H9 (cell line): Measurements from ENCODE around the gene APOBEC3H. TPM values are rescaled to one million over a fixed set of nuclear protein-coding genes. Genes with fewer than 3 reads are reported as not detected.

Source experiments
- DNase-seq: peaks from one replicate; pipeline ENCODE4 v3.0.0-alpha.2; 2017
- H2AFZ ChIP-seq: one replicate; pipeline ENCODE4 v1.6.1; 2013; ENCODE audit warnings: mild to moderate bottlenecking, low read length, control low read depth, moderate library complexity
- H2AK5ac ChIP-seq: 2 replicates; pipeline ENCODE4 v1.6.1; 2013; ENCODE audit warnings: low read length, control low read depth, mixed read lengths; ENCODE audit not compliant: insufficient read length
- H2BK120ac ChIP-seq: one replicate; pipeline ENCODE4 v1.6.1; 2013; ENCODE audit warnings: low read depth, mild to moderate bottlenecking, low read length, control low read depth, inconsistent platforms; ENCODE audit not compliant: poor library complexity, severe bottlenecking
- H2BK12ac ChIP-seq: 2 replicates; pipeline ENCODE4 v1.6.1; 2013; ENCODE audit warnings: low read length, control low read depth, mixed read lengths, low read depth; ENCODE audit not compliant: insufficient read length
- H2BK15ac ChIP-seq: 2 replicates; pipeline ENCODE4 v1.6.1; 2013; ENCODE audit warnings: low read depth, low read length, control low read depth
- H2BK20ac ChIP-seq: one replicate; pipeline ENCODE4 v1.6.1; 2013; ENCODE audit warnings: low read depth, mild to moderate bottlenecking, low read length, control low read depth, inconsistent platforms; ENCODE audit not compliant: poor library complexity, severe bottlenecking
- H2BK5ac ChIP-seq: 2 replicates; pipeline ENCODE4 v1.6.1; 2013; ENCODE audit warnings: low read length, control low read depth, mixed read lengths; ENCODE audit not compliant: insufficient read length
- H3K14ac ChIP-seq: 2 replicates; pipeline ENCODE4 v1.6.1; 2013; ENCODE audit warnings: low read length, control low read depth; ENCODE audit not compliant: insufficient read depth
- H3K18ac ChIP-seq: 2 replicates; pipeline ENCODE4 v1.6.1; 2013; ENCODE audit warnings: low read depth, mild to moderate bottlenecking, mixed read lengths, low read length, control low read depth; ENCODE audit not compliant: insufficient read length
- H3K23ac ChIP-seq: 2 replicates; pipeline ENCODE4 v1.6.1; 2013; ENCODE audit warnings: low read length, control low read depth, mixed read lengths, low read depth; ENCODE audit not compliant: insufficient read length
- H3K23me2 ChIP-seq: 2 replicates; pipeline ENCODE4 v1.6.1; 2013; ENCODE audit warnings: low read depth, mild to moderate bottlenecking, mixed read lengths, low read length, control low read depth; ENCODE audit not compliant: insufficient read length, poor library complexity, severe bottlenecking
- H3K27ac ChIP-seq: 2 replicates; pipeline ENCODE4 v1.5.1; 2013; ENCODE audit warnings: low read length, control low read depth, mixed read lengths, low read depth; ENCODE audit not compliant: insufficient read length
- H3K27me3 ChIP-seq: 2 replicates; pipeline ENCODE4 v1.6.1; 2013; ENCODE audit warnings: low read length, control low read depth, inconsistent platforms; ENCODE audit not compliant: insufficient read depth
- H3K4ac ChIP-seq: 2 replicates; pipeline ENCODE4 v1.6.1; 2013; ENCODE audit warnings: low read depth, mild to moderate bottlenecking, control low read depth, inconsistent platforms, low read length, moderate library complexity
- H3K4me1 ChIP-seq: 2 replicates; pipeline ENCODE4 v1.6.1; 2013; ENCODE audit warnings: low read length, control low read depth, inconsistent platforms; ENCODE audit not compliant: insufficient read depth
- H3K4me2 ChIP-seq: 2 replicates; pipeline ENCODE4 v1.6.1; 2013; ENCODE audit warnings: low read length, control low read depth, mixed read lengths; ENCODE audit not compliant: insufficient read length, insufficient read depth
- H3K56ac ChIP-seq: 2 replicates; pipeline ENCODE4 v1.6.1; 2013; ENCODE audit warnings: low read depth, mild to moderate bottlenecking, mixed read lengths, low read length, control low read depth; ENCODE audit not compliant: insufficient read length
- H3K79me1 ChIP-seq: 2 replicates; pipeline ENCODE4 v1.6.1; 2013; ENCODE audit warnings: low read depth, mild to moderate bottlenecking, moderate library complexity, low read length, control low read depth, inconsistent platforms; ENCODE audit not compliant: insufficient read depth, poor library complexity, severe bottlenecking
- H3K79me2 ChIP-seq: 2 replicates; pipeline ENCODE4 v1.6.1; 2013; ENCODE audit warnings: low read length, control low read depth, inconsistent platforms; ENCODE audit not compliant: insufficient read depth
- H3K9ac ChIP-seq: 2 replicates; pipeline ENCODE4 v1.6.1; 2013; ENCODE audit warnings: low read length, control low read depth, mixed read lengths; ENCODE audit not compliant: insufficient read length; ENCODE audit errors: extremely low read depth
- H3K9me3 ChIP-seq: one replicate; pipeline ENCODE4 v1.6.1; 2013; ENCODE audit warnings: low read depth, low read length, inconsistent platforms; ENCODE audit not compliant: control insufficient read depth
- H3T11ph ChIP-seq: one replicate; pipeline ENCODE4 v1.6.1; 2013; ENCODE audit warnings: mild to moderate bottlenecking, low read length, control low read depth, inconsistent platforms
- H4K20me1 ChIP-seq: one replicate; pipeline ENCODE4 v1.6.1; 2013; ENCODE audit not compliant: control insufficient read depth, insufficient read length, insufficient read depth
- H4K5ac ChIP-seq: 2 replicates; pipeline ENCODE4 v1.6.1; 2013; ENCODE audit warnings: low read depth, mild to moderate bottlenecking, mixed read lengths, low read length, control low read depth; ENCODE audit not compliant: insufficient read length
- H4K8ac ChIP-seq: replicated peaks from 2 replicates; pipeline ENCODE4 v1.6.1; 2013; ENCODE audit warnings: low read length, control low read depth, mixed read lengths, low read depth; ENCODE audit not compliant: insufficient read length
- H4K91ac ChIP-seq: 2 replicates; pipeline ENCODE4 v1.6.1; 2013; ENCODE audit warnings: low read depth, mild to moderate bottlenecking, moderate library complexity, mixed read lengths, low read length, control low read depth; ENCODE audit not compliant: insufficient read length
- H3K27ac Mint-ChIP-seq, 3 experiments: 2 replicates in 2 of 3; 3 replicates in 1 of 3; pipeline ENCODE4 v1.8.0; 2020 to 2021; ENCODE audit warnings: mixed read lengths in 3 of 3, mild to moderate bottlenecking in 1 of 3, moderate library complexity in 1 of 3
- H3K27me3 Mint-ChIP-seq: 2 replicates; pipeline ENCODE4 v1.8.0; 2021; ENCODE audit warnings: low read depth, mild to moderate bottlenecking, moderate library complexity, mixed read lengths
- H3K36me3 Mint-ChIP-seq, 3 experiments: 2 replicates in 2 of 3; 3 replicates in 1 of 3; pipeline ENCODE4 v1.8.0; 2020 to 2021; ENCODE audit warnings: low read depth in 3 of 3, mixed read lengths in 3 of 3; ENCODE audit not compliant: insufficient read depth in 1 of 3
- H3K4me1 Mint-ChIP-seq, 2 experiments: 2 replicates each; pipeline ENCODE4 v1.8.0; 2020; ENCODE audit warnings: mixed read lengths in 2 of 2
- H3K4me3 Mint-ChIP-seq, 2 experiments: 2 replicates in 1 of 2; 3 replicates in 1 of 2; pipeline ENCODE4 v1.8.0; 2020 to 2021; ENCODE audit warnings: mild to moderate bottlenecking in 2 of 2, mixed read lengths in 2 of 2, moderate library complexity in 1 of 2
- H3K9me3 Mint-ChIP-seq, 2 experiments: 2 replicates in 1 of 2; 3 replicates in 1 of 2; pipeline ENCODE4 v1.8.0; 2020; ENCODE audit warnings: mild to moderate bottlenecking in 2 of 2, mixed read lengths in 2 of 2, moderate library complexity in 1 of 2
- WGBS: extraction: QIAGEN DNeasy Blood & Tissue Kit; methylation state at CpG from one replicate; pipeline ENCODE4 v1.1.7; 2013; ENCODE audit warnings: missing lambda C conversion rate, low lambda C conversion rate, mixed read lengths; ENCODE audit not compliant: insufficient read length; ENCODE audit errors: extremely low coverage; 5-methylcytosine and 5-hydroxymethylcytosine counted together
- total RNA-seq: library from RNA; stranded (reverse); gene quantifications from 2 replicates; pipeline ENCODE4 v1.2.1, GENCODE V29; 2021
- TF ChIP-seq, protein P1 (sequence below): fragments of 200-600 bp; sonication (generic); conservative IDR thresholded peaks from 3 replicates; pipeline ENCODE4 v1.8.0; 2021; ENCODE audit warnings: antibody characterized with exemption, mild to moderate bottlenecking

The APOBEC3H gene
- total RNA-seq, 1 experiment from 2014 or later: 0.48 TPM

DNA sequence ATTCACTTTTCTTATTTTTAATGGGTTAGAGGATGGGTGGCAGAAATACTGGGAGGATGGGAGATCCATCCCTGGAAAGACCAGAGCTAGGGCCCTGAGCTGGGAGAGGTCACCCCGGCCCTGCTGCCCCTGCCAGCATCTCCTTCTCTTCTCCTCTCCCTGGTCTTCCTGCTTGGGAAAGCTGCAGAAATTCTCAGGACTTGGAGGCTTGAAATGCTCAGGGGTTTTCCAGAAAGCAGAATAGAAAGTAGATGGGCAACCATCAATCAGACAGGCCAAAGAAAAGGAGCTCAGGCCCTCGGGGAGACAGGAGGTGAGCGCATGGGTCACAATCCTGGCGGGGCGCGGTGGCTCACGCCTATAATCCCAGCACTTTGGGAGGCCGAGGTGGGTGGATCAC lies 1.5 kb downstream of the APOBEC3H start:
- DNase-seq: no peak
- H3K27me3 ChIP-seq: no peaks in the 10 kb centered on the region
- H3K27ac Mint-ChIP-seq: peak overlapping the region in 1 of 3 experiments; percentile 85; a peak in 2 of 7 replicates

More for the DNA sequence above, 1.5 kb downstream of the APOBEC3H start:
- no CpG with 5 or more reads among the region's 8 CpGs for WGBS
- no peak overlapping the region for H3K27ac ChIP-seq
- no peak overlapping the region for H2BK15ac ChIP-seq
- H4K91ac ChIP-seq: no peak overlapping the region
- H4K20me1 ChIP-seq: no peaks in the 10 kb centered on the region
- H3K18ac ChIP-seq: no peak overlapping the region
- no peak overlapping the region for H3K4me2 ChIP-seq
- H2AFZ ChIP-seq: no peak overlapping the region
- H2BK5ac ChIP-seq: no peak overlapping the region
- H4K8ac ChIP-seq: no peak overlapping the region
- H3K23ac ChIP-seq: no peak overlapping the region
- H3K79me2 ChIP-seq: no peaks in the 10 kb centered on the region
- Mint-ChIP-seq H3K4me3 (no peak overlapping the region), H3K4me1 (peaks cover 32 to 45% of the 10 kb centered on the region in 2 experiments), H3K9me3 (no peaks in the 10 kb centered on the region; a peak in 1 of 5 replicates), H3K36me3 (no peaks in the 10 kb centered on the region), H3K27me3 (peaks cover 2% of the 10 kb centered on the region)
- H3K79me1 ChIP-seq: no peaks in the 10 kb centered on the region
- TF ChIP-seq, protein P1, sequence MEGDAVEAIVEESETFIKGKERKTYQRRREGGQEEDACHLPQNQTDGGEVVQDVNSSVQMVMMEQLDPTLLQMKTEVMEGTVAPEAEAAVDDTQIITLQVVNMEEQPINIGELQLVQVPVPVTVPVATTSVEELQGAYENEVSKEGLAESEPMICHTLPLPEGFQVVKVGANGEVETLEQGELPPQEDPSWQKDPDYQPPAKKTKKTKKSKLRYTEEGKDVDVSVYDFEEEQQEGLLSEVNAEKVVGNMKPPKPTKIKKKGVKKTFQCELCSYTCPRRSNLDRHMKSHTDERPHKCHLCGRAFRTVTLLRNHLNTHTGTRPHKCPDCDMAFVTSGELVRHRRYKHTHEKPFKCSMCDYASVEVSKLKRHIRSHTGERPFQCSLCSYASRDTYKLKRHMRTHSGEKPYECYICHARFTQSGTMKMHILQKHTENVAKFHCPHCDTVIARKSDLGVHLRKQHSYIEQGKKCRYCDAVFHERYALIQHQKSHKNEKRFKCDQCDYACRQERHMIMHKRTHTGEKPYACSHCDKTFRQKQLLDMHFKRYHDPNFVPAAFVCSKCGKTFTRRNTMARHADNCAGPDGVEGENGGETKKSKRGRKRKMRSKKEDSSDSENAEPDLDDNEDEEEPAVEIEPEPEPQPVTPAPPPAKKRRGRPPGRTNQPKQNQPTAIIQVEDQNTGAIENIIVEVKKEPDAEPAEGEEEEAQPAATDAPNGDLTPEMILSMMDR: no peak
- H4K5ac ChIP-seq: no peak overlapping the region
- no peak overlapping the region for H2AK5ac ChIP-seq
- no peak overlapping the region for H3K9ac ChIP-seq
- no peak overlapping the region for H2BK120ac ChIP-seq
- H3K56ac ChIP-seq: no peak overlapping the region
- no peaks in the 10 kb centered on the region for H3K9me3 ChIP-seq
- H3K23me2 ChIP-seq: peaks cover 2% of the 10 kb centered on the region
- H2BK12ac ChIP-seq: no peak overlapping the region
- H2BK20ac ChIP-seq: no peak overlapping the region
- no peak overlapping the region for H3K4ac ChIP-seq
- no peak overlapping the region for H3K14ac ChIP-seq
- no peaks in the 10 kb centered on the region; the same call in 1 of the 2 replicates for H3K4me1 ChIP-seq
- no peak overlapping the region for H3T11ph ChIP-seq
